ENCODE data around the gene MED15. TPM values are rescaled to one million over a fixed set of nuclear protein-coding genes. Genes with fewer than 3 reads are reported as not detected.
"Not testable (repeated sequence)": the region's sequence is repeated elsewhere in the genome, so short reads cannot be mapped to it uniquely, and the experiment has no call there.

The MED15 gene
- total RNA-seq, 1 experiment from 2014 or later = 59.3 TPM

GRCh38 chr22:20594486-20594885 lies 87.1 kb downstream of the MED15 start:
- ATAC-seq = not testable (repeated sequence)

GRCh38 chr22:20595461-20595860 lies 88.1 kb downstream of the MED15 start:
- H3K27me3 ChIP-seq (ENCODE audit: control insufficient read depth, insufficient read depth, low read length) = no peaks in the 10 kb centered on the region
- DNase-seq (ENCODE audit: low read depth, low spot score) (no peak), ATAC-seq (no peak)
- BruUV-seq (replicated peaks) = no TSS peak
- intact Hi-C loops (cut with micrococcal nuclease; ENCODE audit: unreplicated experiment) = no loop called here
- no peaks in the 10 kb centered on the region for H3K4me1 ChIP-seq (ENCODE audit: control insufficient read depth, insufficient read depth, low read length)
- in situ Hi-C loops (cut with HindIII; ENCODE audit: low pct_unique_long_range_greater_than_20kb, low sequenced_read_pairs) = no loop called here
- no peaks in the 10 kb centered on the region for H3K9me3 ChIP-seq (ENCODE audit: control insufficient read depth, insufficient read depth, low read depth, low read length)
- no peak overlapping the region for H3K27ac ChIP-seq (ENCODE audit: low read length)
- TF ChIP-seq TCF7L2 (IDR thresholded peaks at IDR 0.05; ENCODE audit: low read depth, low read length) (no peak), POLR2AphosphoS5 (IDR thresholded peaks at IDR 0.05; ENCODE audit: low read depth, low read length) (no peak), REST (IDR thresholded peaks at IDR 0.05; ENCODE audit: insufficient read depth in 1 of 2, low read depth in 2 of 2, low read length in 1 of 2) (no peak), SIN3A (IDR thresholded peaks at IDR 0.05; ENCODE audit: borderline replicate concordance, insufficient read depth, low read depth, low read length) (no peak), CTCF (IDR thresholded peaks at IDR 0.05) (no peak)
- CTCF ChIA-PET = no interaction called here
- POLR2A ChIA-PET = no interaction called here
- no peaks in the 10 kb centered on the region for H3K36me3 ChIP-seq (ENCODE audit: control insufficient read depth, insufficient read depth, low read length)
- H3K4me3 ChIP-seq (ENCODE audit: low read depth in 2 of 2, low read length in 2 of 2) = no peak overlapping the region

More at GRCh38 chr22:20594486-20594885, 87.1 kb downstream of the MED15 start:
- H3K27me3 ChIP-seq (ENCODE audit: control insufficient read depth, insufficient read depth, low read length); in situ Hi-C loops (cut with HindIII; ENCODE audit: low pct_unique_long_range_greater_than_20kb, low sequenced_read_pairs); H3K9me3 ChIP-seq (ENCODE audit: control insufficient read depth, insufficient read depth, low read depth, low read length); POLR2A ChIA-PET; H3K27ac ChIP-seq (ENCODE audit: low read length); H3K4me1 ChIP-seq (ENCODE audit: control insufficient read depth, insufficient read depth, low read length); DNase-seq (ENCODE audit: low read depth, low spot score); H3K36me3 ChIP-seq (ENCODE audit: control insufficient read depth, insufficient read depth, low read length); intact Hi-C loops (cut with micrococcal nuclease; ENCODE audit: unreplicated experiment); H3K4me3 ChIP-seq (ENCODE audit: low read depth in 2 of 2, low read length in 2 of 2); BruUV-seq (replicated peaks): not testable (repeated sequence)
- CTCF ChIA-PET = interaction anchor here (0.7 kb wide), 1 partner anchor 16 kb away, joined by 6 read pairs; no protein-coding TSS in a partner anchor

GRCh38 chr22:20599117-20599516 lies 91.7 kb downstream of the MED15 start:
- CTCF ChIA-PET = interaction anchor here (0.7 kb wide), 1 partner anchor 181 kb away, joined by 3 read pairs; no protein-coding TSS in a partner anchor
- Histone ChIP-seq H3K9me3 (ENCODE audit: control insufficient read depth, insufficient read depth, low read depth, low read length) (no peaks in the 10 kb centered on the region), H3K4me1 (ENCODE audit: control insufficient read depth, insufficient read depth, low read length) (no peaks in the 10 kb centered on the region), H3K27me3 (ENCODE audit: control insufficient read depth, insufficient read depth, low read length) (no peaks in the 10 kb centered on the region), H3K36me3 (ENCODE audit: control insufficient read depth, insufficient read depth, low read length) (no peaks in the 10 kb centered on the region), H3K27ac (ENCODE audit: low read length) (no peak overlapping the region), H3K4me3 (ENCODE audit: low read depth in 2 of 2, low read length in 2 of 2) (no peak overlapping the region)
- BruUV-seq (replicated peaks) = no TSS peak
- no peak for DNase-seq (ENCODE audit: low read depth, low spot score)
- intact Hi-C loops (cut with micrococcal nuclease; ENCODE audit: unreplicated experiment) (no loop called here), in situ Hi-C loops (cut with HindIII; ENCODE audit: low pct_unique_long_range_greater_than_20kb, low sequenced_read_pairs) (no loop called here)
- POLR2A ChIA-PET = no interaction called here
- peak; percentile 34; the same call in 1 of the 2 replicates for ATAC-seq
- TF ChIP-seq TCF7L2 (IDR thresholded peaks at IDR 0.05; ENCODE audit: low read depth, low read length) = no peak
- TF ChIP-seq CTCF (IDR thresholded peaks at IDR 0.05) = no peak
